Upper lobe of left lung (tissue), 4 donors: ENCODE results near the gene TRMT5.

Experiments
- CTCF ChIP-seq, 6 experiments: fragments of 450-650 bp in 4 of 6; fragments of 200-600 bp in 2 of 6; sonication (generic) in 2 of 6; IDR thresholded peaks; one replicate each; pipeline ENCODE4 v1.5.1; 2016 to 2019; ENCODE audit warnings: antibody characterized with exemption in 6 of 6
- EP300 ChIP-seq, 4 donors: sonication (generic); formaldehyde crosslinking; IDR thresholded peaks; one replicate each; pipeline ENCODE4 v1.5.1; 2017; ENCODE audit warnings: antibody characterized with exemption in 4 of 4, control low read depth in 2 of 4
- POLR2A ChIP-seq, 4 donors: fragments of 450-650 bp; IDR thresholded peaks; one replicate each; pipeline ENCODE4 v1.5.1; 2016 to 2017; ENCODE audit warnings: antibody characterized with exemption in 4 of 4, mild to moderate bottlenecking in 2 of 4
- POLR2AphosphoS5 ChIP-seq, 2 donors: sonication (generic); formaldehyde crosslinking; IDR thresholded peaks; one replicate each; pipeline ENCODE4 v1.5.1; 2017; ENCODE audit warnings: antibody characterized with exemption in 2 of 2

GRCh38 chr14:61003571-61003970, 22.7 kb upstream of the TRMT5 start:
- TF ChIP-seq POLR2AphosphoS5 (IDR thresholded peaks at IDR 0.05) = no peak
- no peak for TF ChIP-seq CTCF (IDR thresholded peaks at IDR 0.05)
- no peak for TF ChIP-seq EP300 (IDR thresholded peaks at IDR 0.05)
- TF ChIP-seq POLR2A (IDR thresholded peaks at IDR 0.05) = no peak
